Activated CD4-positive, alpha-beta T cell treated with anti-CD3 and anti-CD28 coated beads for 24 hours (primary cell): Measurements from ENCODE around the gene PRC1.
"Not testable (repeated sequence)": the region's sequence is repeated elsewhere in the genome, so short reads cannot be mapped to it uniquely, and the experiment has no call there.

Source experiments
- DNase-seq, 2 donors: peaks; one replicate each; pipeline ENCODE4 v3.0.0-alpha.2; 2020; ENCODE audit warnings: low read depth in 2 of 2

PRC1 gene

DNA sequence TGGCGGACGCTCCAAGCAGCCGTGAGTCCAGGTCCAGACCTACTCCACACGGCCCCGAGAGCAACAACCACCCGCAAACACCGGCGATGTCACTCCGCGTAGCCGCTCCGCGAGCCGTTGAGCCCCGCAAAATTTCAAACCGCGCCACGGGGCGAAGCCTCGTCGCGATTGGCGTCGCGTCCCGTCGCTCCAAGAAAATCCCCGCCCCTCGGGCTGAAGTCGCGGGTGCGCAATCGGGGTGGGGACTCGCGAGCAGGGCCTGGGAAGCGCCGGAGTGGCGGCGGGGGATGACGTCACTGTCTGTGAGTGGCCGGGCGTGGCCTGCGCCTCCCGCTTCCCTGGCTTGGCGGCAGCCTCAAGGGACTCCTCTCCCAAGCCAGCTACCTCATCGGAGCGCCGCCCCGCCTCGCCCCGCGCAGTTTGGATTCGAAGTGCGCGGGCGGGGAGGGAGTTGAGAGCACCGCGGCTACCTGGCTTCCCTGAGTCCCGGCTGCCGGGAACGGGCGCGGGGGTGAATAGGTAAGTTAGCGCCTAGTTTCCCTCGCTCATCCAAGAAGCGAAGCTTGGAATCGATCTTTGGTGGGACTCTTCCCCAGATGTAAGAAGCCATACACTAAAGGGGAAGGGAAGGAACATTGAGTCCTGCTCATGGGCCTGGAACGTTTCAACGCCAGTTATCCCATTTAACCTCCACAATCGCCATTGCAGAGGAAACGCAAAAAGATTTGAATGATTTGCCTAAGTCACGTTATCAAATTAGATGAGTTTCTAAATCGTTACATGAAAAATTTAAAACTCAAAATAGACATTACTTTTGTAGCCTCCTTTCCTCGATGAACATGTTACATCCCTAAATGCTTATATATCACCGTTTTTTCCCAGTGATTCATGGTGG is at the start of gene PRC1:
Gene PRC1, minus strand, starts transcription at position 119 of the 895 bp plus-strand sequence. Its CDS starts 118 bp downstream, at position 1.
- peak; percentile 96 for DNase-seq

GRCh38 chr15:91043202-91043874 is 49.0 kb upstream of the PRC1 start:
- DNase-seq = no peak

DNA sequence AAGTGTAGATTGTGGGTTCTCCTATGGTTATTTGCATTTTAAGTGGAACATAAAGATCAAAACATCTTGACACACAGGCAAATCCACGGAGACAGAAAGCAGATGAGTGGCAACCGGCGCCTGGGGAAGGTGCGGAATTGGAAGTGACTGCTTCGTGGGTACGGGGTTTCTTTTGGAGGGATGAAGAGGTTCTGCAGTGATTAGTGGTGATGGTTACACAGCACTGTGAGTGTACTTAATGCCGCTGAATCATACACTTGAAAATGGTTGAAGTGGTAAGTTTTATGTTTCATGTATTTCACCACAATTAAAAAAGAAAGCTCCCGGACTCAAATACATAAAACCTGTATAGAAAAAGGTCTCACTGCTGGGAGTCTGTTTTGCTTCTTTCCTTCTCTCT is 46.5 kb upstream of the PRC1 start:
- no peak for DNase-seq

GRCh38 chr15:91039996-91040395 is 45.7 kb upstream of the PRC1 start:
- DNase-seq = no peak

DNA sequence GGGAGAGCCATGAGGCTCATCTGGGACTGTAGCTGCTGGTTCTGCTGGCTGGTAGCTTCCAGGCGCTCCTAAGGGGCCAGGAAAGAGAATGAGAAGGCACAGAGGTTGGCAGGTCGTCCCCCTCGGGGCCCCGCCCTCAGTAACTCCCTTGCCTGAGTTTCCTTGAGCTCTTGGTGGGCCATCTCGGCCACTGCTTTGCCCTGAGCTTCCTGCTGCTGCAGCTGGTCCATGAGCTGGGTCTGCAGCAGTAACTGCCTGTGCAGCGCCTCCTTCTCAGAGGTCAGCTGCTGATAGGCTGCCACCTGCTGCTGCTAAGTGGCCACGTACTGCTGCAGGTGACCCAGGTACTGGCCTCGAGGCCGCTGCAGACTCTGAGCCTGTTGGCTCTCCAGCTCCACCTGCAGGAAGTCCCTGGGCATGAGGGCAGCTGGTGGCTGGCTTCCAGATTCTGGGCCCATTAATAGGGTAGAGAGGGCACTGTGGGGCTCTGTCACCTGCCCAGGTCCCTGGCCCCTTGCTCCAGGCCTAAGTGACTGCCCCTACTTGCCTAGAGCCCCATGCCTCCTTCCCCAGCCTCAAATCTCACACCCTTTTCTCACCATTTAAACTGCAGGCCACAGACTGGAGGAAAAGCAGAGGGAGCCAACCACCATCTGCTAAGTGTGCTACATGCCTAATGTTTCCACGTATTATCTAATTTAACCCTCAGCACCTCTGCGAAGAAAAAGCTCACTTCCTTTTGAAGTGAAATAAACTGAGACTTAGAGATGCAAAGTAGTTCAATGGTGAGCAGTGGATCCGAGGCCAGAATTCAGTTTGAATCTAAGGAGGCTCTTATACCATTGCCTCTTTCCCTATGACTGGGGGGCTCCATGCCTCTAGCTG is 38.8 kb upstream of the PRC1 start:
- peak in 1 of 2 donors; percentile 35 for DNase-seq

GRCh38 chr15:91031796-91032195 is 37.5 kb upstream of the PRC1 start:
- DNase-seq = no peak

DNA sequence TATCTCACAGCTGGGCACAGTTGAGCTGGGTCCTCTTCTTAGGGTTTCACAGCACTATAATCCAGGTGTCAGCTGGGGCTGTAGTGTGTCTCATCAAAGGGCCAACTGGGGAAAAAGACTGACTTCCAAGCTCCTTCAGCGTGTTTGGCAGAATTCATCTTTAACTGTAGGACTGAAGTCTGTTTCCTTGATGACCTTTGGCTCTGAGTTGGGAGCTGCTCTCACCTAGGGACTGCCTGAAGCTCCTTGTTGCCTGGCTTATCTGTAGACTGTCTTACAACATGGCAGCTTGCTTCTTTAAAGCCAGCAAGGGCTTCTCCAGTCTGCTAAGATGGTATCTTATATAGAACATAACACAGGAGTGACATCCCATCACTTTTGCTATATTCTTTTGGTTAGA is 33.3 kb upstream of the PRC1 start:
- DNase-seq = no peak

DNA sequence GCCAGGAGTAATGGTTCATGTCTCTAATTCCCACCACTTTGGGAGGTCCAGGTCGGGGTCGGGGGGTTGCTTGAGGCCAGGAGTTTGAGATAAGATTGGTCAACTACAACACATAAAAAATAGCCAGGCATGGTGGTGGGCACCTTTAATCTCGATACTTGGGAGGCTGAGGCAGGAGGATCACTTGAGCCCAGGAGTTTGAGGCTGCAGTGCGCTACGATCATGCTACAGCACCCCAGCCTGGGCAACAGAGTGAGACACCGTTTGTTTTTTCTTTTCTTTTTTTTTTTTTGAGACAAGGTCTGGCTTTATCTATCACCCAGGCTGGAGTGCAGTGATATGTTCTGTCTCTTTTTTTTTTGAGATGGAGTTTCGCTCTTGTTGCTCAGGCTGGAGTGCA is 29.4 kb upstream of the PRC1 start:
- DNase-seq = no peak

DNA sequence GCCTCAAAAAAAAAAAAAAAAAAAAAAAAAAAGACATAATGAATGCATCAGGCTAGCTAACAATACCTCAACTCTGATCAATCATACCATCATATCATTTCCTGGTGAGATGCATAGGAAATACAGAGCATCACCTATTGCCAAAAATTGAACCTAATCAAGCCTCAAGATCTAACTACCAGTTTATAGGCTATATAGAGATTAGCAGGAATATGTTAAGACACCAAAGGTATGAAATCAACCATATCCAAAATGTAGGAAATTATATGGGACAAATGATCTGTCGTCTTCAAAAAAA is 28.4 kb upstream of the PRC1 start:
- DNase-seq = no peak

GRCh38 chr15:91022075-91022831 is 27.9 kb upstream of the PRC1 start, which contains the start of gene VPS33B:
Gene VPS33B (minus strand): TSS chr15:91022594. CDS start chr15:91022249, 345 bp downstream.
- DNase-seq = peak; percentile 62 to 68

GRCh38 chr15:91021516-91022074 is 27.3 kb upstream of the PRC1 start:
- DNase-seq = no peak

DNA sequence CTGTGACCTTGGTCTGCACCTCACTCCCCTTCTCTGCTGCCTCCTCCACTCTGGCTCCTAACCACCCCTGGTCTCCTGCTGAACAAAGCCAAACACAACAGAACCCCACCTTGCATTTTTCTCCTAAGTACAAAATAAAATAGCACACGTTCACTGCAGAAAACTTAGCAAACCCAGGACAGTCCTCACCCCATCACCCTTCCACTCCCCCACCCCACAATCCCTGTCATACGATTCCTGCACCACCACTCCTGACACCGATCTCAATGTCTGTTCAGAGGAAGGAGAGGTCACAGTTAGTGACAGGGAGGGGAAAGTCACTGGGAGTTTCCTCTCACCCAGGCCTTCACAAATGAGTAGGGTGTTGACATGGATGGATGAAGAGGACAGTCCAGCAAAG is 23.8 kb upstream of the PRC1 start:
- no peak for DNase-seq

DNA sequence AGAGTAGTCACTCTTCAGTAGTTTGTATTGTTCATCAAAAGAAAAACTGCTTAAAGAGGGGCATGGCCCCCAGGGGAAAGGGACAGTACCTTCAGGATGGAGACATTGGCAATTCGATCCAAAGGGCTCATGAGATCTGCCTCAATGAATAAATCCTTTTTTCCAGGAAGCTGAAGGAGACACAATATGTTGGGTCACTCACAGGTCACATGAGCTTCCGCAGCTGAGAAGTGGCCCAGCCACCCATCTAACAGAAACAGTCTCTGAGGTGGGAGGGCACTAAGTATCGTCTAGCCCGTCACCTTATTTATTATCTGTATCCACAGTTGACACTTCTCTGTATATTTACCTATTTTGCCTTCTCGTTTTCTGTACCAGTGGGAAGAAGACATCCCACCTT is 23.4 kb upstream of the PRC1 start:
- no peak for DNase-seq

- DNase-seq = not testable (repeated sequence)
These were observed 19.4 kb upstream of the PRC1 start for GRCh38 chr15:91013701-91014100.

DNA sequence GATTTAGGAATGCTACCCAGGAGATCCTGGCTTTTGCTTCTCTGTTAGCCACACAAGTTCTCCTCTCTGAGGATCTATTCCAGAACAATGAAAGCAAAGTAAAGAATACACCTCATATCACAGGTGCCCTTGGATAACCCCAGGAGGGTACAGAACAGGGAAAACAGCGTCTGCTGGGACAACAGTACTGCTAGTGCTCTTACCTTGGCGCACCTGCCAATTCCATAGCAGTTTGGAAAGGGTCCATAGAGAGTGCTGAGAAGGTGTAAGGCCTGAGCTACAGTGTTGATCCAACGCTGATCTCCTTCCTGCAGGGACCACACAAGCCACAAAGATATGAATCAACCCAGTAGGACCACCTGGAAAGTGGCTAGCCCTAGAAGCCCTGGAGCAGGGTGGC is 12.9 kb upstream of the PRC1 start:
- DNase-seq = no peak

GRCh38 chr15:91001209-91001608 is 6.9 kb upstream of the PRC1 start:
- no peak for DNase-seq

DNA sequence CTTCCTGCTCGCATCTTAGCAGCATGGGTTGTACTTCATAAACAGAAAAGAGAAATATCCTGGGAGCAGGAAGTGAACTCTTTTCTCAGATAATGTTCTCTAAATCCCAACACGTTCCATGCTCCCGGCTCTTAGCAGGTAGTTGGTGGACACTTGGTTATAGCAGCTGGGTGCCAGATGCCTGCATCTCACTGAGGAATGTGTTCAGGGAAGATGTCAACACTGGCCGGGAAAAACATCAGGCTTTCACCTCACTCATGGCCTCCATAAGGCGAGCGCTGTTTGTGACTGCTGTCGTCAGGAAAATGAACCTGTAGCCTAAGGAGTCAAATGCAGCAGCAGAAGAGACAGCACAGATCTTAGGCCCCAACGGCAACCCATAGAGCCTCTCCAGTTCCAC is 4.4 kb upstream of the PRC1 start:
- DNase-seq = no peak

- no peak for DNase-seq
These were observed 297 bp downstream of the PRC1 start for GRCh38 chr15:90994059-90994416.

DNA sequence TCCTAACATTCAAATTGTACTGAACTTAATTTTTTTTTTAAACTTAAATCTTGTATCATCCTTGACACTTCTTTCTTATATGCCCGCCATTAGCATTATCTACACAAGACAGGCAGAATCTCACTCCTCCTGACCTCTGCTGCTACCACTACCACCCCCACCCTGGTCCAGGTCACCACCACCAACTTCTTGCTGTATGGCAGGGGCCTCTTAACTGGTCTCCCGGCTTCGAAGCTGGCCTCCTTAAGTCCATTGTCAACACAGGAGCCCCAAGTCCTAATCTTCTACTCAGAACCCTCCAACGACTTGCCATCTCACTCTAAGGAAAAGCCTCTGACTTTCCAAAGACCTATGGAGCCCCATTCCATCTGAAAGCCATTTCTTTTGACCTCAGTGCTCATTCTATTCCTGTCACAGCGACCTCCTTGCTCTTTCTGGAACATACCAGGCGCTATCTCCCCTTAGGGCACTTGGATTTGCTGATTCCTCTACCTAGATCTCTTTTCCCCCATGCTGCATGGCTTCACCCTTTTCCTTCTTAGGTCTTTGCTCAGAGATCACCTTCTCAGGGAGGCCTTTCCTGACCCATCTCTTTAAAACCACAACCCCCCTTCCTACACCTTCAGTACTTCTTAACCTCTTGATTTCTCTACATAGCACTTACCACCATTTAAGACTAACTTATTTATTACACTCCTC is 2.6 kb downstream of the PRC1 start:
- no peak for DNase-seq

DNA sequence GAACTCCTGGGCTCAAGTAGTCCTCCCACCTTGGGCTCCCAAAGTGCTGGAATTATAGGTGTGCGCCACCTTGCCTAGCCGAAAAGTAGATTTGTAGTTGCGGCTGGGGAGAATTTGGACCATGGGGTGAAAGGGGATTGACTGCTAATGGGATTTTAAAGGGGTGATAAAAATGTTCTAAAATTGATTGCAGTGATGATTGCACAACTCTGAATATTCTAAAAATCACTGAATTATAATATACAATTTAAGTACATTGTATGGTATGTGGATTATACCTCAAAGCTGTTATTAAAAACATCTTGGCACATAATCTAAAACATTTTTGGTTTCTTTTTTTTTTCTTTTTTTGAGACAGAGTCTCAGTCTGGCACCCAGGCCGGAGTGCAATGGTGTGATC is 3.9 kb downstream of the PRC1 start:
- no peak for DNase-seq
